Activated T-cell treated with anti-CD3 and anti-CD28 coated beads, Interleukin-2, amount 50 U/mL, for 48 hours (primary cell): ENCODE measurements around the gene ARL15.

Experiments used
- DNase-seq, 2 experiments: peaks; one replicate each; pipeline ENCODE4 v3.0.0-alpha.2; 2020

Gene ARL15

DNA sequence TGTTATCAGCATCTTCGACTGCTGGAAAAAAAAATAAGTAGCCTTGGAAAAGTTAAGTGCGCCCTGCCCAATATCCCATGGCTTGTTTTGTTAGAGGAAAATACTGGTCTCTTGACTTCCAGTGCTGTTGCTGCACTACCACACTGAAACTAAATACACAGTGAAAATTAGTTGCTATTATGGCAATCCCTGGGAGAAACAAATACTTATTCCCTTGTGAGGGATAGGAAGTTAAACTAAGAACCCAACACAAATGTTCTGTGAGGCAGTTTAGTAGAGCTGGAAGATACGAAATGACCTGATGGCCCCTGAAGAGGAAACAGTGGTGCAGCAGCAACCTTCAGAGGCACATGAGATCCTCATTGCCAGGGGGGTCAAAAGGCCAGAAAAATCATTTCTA, 164.0 kb downstream of the ARL15 start:
- no peak for DNase-seq

- DNase-seq = no peak
Measured at GRCh38 chr5:54140247-54140840, 170.0 kb downstream of the ARL15 start.

DNA sequence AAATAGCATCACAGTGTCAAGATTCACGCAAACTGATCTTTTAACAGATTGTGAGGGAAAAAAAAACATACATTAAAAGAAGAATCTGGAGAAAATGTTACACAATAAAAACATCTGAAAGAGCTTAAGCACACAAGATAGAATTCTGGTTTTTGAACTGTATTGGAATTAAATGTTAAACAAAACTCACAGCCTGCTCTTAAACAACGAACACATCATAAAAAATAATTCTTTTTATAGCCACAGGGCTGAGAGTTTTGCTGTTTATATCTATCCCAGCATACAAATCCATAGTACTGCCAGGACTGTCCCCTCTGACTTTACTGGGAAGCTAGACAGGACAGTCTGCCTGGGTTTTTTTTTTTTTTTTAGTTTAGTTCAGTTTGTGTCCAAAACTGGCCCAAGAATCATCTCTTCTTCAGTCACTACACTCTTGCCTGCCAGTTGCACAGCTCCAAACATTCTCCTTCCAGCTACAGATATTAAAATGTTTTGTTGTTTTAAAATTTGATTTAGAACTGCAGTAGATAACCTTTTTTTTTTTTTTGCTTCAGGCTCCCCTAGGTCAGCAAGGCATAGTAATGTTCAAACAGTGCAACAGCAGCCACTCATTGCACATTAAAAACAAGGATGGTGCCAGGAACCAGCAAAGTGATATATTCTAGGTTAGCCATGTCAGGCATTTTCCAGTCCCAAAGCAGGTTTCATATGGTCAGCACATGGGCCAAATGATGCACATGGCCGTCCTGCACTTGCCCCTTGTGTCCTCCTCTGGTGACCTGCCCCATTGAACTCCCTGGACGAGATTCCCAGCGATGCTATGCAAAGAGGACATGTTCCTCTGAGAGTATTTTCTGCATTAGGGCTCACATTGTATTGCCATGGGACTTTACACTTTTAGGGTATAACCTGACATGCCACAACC, 173.6 kb downstream of the ARL15 start:
- no peak for DNase-seq

- DNase-seq = no peak
Measured at GRCh38 chr5:54135042-54135441, 175.3 kb downstream of the ARL15 start.

DNA sequence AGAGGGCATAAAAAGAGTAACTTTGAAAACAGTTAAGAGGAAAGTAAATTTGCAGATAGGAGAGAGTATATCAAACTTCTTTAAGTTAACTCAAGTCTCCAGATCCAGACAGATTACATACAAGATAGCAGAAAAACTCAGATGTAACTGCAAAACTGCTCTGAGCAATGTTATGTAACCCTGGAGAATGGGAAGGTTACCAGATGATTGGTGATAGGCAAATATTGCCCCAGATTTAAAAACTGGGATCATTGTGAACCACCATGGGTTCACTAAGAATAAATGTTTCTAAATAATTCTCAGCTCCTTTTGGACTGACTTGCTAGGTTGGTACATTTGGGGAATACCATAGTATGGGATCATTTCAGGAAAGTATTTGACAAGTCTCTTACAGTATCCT, 176.5 kb downstream of the ARL15 start:
- no peak for DNase-seq

GRCh38 chr5:54120473-54120872, 189.9 kb downstream of the ARL15 start:
- DNase-seq = no peak

GRCh38 chr5:54117957-54118356, 192.4 kb downstream of the ARL15 start:
- no peak for DNase-seq

- DNase-seq = no peak
Measured at GRCh38 chr5:54115735-54116403, 194.5 kb downstream of the ARL15 start.

DNA sequence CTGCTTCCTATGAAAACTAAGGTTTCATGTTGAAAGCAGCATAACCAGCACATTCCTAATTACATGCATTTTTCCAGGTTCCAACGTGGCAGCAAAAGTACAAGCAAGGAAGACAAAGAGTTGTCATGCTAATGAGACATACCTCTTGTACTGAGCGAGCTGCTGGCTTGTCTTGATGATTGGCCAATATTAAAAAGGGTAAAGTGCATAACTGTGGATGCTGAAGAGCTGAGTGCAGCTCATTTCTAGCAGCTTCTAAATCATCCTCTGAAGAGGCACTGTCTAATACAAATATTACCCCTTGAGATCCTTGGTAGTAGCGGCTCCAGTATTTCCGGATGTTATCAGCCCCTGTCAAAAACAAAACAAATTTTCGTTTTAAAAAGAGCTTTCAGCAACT, 197.3 kb downstream of the ARL15 start:
- DNase-seq = no peak

DNA sequence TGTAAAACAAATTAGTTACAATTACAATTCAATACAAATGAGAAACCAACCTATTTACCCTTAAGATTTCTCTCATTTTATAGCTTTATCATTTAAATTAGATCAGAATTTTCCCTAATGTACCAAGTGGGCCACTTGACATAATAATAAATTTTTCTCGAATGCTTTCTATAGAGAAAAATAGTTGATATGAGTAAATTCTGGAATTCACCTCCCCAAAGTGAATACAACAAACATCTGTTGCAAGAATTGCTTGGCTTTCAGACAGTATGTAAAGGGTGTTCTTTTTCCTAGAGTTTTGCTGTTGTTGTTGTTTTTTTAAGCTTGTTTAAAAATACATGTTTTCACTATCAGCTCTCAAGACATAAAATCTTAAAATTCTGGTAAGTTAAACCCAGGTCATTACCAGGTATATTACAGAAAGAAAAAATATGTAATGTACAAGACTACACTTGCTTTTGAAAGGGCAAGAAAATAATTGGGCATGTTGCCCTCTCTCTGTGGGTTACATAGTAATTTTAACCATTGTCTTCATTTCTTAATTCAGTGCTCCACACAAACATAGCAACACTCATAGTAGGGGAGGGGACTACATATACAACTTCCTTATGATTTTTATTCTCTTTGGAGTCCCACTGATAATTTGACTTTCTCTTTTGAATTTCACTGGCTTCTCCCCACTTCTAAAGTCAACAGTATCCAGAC, 200.6 kb downstream of the ARL15 start:
- DNase-seq = no peak

- DNase-seq = no peak
Measured at GRCh38 chr5:54108136-54108535, 202.2 kb downstream of the ARL15 start.

DNA sequence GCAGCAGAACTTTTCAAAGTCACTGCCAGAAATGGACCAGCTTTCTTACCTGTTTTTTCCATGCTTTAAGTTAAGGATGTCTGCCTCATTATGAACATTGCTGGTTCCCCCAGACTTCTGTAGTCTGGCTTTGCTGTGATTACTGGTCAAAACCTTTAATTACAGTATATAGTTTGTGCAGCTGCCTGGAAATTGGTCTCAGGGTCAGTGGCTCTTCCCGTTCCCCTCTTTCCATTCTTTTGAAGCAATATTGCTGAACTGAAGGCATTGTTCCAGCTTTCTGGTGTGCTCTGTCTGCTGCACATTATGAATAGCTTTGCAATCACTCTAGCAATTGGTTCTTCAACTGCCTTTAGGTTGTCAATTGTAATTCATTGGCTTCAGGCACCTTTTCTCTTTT, 206.5 kb downstream of the ARL15 start:
- no peak for DNase-seq

DNA sequence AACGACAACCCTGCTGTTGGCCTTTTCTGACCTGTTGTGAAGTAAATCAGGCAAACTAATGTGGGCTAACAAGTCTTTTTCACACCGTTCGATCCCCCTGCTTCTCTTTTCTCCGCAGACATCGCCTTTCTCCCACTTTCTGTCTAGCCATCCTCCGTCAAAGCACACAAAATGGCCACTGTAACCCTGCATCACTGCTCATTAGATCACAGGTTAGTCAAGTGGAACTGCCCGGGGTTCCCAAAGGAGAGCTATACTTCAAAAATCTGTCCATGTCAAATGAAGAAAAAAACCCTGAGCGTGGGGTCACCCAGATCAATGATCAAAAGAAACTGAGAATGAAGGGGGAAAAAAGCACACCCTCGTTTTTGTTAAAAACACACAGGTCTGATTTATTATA, 212.1 kb downstream of the ARL15 start:
- no peak for DNase-seq

DNA sequence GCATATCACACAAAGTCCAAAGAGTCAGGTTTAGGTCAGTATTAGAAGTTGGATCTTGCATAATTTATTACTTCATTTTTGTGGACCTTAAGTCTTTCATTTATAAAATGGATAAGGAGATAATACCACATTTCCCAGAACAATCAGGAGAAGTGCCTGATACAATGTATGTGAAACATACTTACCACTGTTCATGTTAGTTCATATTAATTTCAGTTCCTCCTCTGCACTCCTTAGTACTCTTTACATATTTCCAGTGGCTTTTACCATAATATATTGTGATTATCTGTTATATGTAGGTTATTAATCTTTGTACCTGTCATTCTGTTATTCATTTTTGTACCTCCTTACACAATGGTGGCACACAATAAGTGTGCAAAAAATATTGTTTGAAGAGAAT, 214.4 kb downstream of the ARL15 start:
- no peak for DNase-seq

GRCh38 chr5:54094706-54095105, 215.7 kb downstream of the ARL15 start:
- no peak for DNase-seq

DNA sequence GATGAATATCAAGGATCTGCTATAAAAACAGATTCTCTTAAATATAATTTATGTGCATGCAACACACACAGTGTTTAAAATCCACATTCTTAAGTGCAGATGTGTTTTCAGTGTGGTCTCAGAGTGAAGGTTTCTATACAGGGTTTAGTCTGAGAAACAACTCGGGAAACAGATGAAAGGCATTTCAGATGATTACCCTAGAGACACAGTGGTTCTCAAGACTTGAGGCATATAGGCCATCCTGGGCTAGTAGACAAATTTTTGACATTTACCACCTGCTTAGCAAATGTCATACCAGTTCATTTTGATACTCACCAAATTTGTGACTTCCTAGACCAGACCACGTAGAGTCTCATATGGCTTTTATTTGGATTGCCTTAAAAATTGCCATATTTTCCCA, 216.5 kb downstream of the ARL15 start:
- DNase-seq = no peak

GRCh38 chr5:54093081-54093492, 217.3 kb downstream of the ARL15 start:
- no peak for DNase-seq

GRCh38 chr5:54091307-54092130, 218.9 kb downstream of the ARL15 start:
- no peak for DNase-seq

- DNase-seq = no peak
Measured at GRCh38 chr5:54090495-54091120, 219.8 kb downstream of the ARL15 start.

- no peak for DNase-seq
Measured at GRCh38 chr5:54088081-54088480, 222.3 kb downstream of the ARL15 start.

GRCh38 chr5:54087436-54087835, 222.9 kb downstream of the ARL15 start:
- no peak for DNase-seq

DNA sequence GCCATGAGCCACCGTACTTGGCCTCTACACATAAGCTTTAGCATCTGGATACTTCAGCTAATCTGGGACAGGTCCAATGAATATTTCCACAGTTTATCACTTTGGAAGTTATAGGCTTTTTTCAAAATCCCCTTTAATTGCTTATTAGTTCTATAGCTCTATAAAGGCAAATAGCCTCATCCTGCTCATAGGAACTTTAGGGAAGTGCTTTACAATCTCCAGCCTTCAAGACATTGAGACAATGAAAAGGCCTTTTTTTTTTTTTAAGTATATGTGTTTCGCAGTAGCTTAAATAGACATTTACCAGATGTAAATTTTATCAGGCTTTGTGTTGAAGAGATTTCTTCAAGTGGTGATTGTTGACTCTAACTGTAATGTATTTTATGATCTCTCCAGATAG, 224.2 kb downstream of the ARL15 start:
- DNase-seq = no peak
